Upper lobe of right lung (tissue), 1 donor: ENCODE results near the gene UBXN2A. TPM values are rescaled to one million over a fixed set of nuclear protein-coding genes. Genes with fewer than 3 reads are reported as not detected.
"Not testable (repeated sequence)": the region's sequence is repeated elsewhere in the genome, so short reads cannot be mapped to it uniquely, and the experiment has no call there.

Experiments
- ATAC-seq: fragments of 200-7000 bp; cut with Tn5 transposase; one replicate; pipeline ENCODE4 v1.9.1; 2020; ENCODE audit warnings: mild to moderate bottlenecking, moderate library complexity
- DNase-seq: peaks from one replicate; pipeline ENCODE4 v3.0.0-alpha.2; 2020
- H3K27ac ChIP-seq: fragments of 200-600 bp; one replicate; pipeline ENCODE4 v1.8.0; 2022
- H3K27me3 ChIP-seq: fragments of 200-600 bp; one replicate; pipeline ENCODE4 v1.8.0; 2022; ENCODE audit warnings: mild to moderate bottlenecking
- H3K36me3 ChIP-seq: fragments of 200-600 bp; one replicate; pipeline ENCODE4 v1.8.0; 2022
- H3K4me1 ChIP-seq: fragments of 200-600 bp; one replicate; pipeline ENCODE4 v1.8.0; 2022
- H3K4me3 ChIP-seq: fragments of 200-600 bp; one replicate; pipeline ENCODE4 v1.8.0; 2022; ENCODE audit warnings: mild to moderate bottlenecking
- H3K9me3 ChIP-seq: fragments of 200-600 bp; one replicate; pipeline ENCODE4 v1.8.0; 2022
- intact Hi-C: fragments of 100-400 bp; cut with DNase I; formaldehyde crosslinking; loops from one replicate; pipeline ENCODE4 v1.11.0; 2022
- total RNA-seq: library from RNA; stranded (reverse); fragmentation: NEBNext Ultra II Directional; extraction: Animal tissue kit (Norgen Biotek cat#: 25700); gene quantifications from one replicate; pipeline ENCODE4 v1.2.1, GENCODE V29; 2021
- TF ChIP-seq, protein P1 (sequence below): fragments of 200-600 bp; IDR thresholded peaks from one replicate; pipeline ENCODE4 v1.8.0; 2022; ENCODE audit warnings: antibody characterized with exemption
- donor health status: DM: no; HTN: yes; CAD: no; lungs with severe emphysema.

The UBXN2A gene
- total RNA-seq, 1 donor from 2014 or later = 12.7 TPM

DNA sequence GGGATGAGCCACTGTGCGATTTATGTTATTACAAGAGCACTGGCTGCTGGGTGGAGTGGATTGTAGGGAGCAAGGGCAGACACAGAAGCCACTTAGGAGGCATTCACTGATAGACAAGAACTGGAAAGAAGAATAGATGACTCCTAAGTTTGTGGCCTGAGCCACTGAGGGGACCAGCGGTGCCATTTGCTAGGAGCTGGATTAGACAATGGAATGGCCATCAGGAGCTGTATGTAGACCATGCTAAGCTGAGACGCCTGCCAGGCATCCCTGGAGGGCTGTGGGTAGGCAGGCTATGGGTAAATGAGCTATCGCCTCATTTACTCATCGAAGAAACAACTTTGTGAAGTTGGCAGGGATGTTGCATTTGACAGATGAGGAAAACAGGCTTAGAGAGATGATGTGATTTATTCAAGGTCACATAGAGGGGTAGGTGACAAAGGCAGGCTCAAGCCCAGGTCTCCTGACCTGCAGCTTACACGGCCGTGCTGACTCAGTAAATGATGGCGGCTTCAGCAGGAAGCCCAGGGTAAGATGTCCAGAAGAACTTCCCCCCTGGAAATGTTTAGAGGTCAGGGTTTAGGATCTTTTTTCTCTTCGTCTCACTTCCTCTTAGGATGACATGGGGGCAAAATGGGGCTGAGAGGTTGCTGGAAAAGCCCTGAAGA, 72.4 kb downstream of the UBXN2A start:
- Histone ChIP-seq H3K27me3 (peaks cover 27% of the 10 kb centered on the region), H3K36me3 (no peaks in the 10 kb centered on the region), H3K9me3 (no peaks in the 10 kb centered on the region), H3K27ac (no peak overlapping the region), H3K4me3 (no peak overlapping the region), H3K4me1 (peaks cover 12% of the 10 kb centered on the region)
- ATAC-seq (no peak), DNase-seq (no peak)
- TF ChIP-seq, protein P1, sequence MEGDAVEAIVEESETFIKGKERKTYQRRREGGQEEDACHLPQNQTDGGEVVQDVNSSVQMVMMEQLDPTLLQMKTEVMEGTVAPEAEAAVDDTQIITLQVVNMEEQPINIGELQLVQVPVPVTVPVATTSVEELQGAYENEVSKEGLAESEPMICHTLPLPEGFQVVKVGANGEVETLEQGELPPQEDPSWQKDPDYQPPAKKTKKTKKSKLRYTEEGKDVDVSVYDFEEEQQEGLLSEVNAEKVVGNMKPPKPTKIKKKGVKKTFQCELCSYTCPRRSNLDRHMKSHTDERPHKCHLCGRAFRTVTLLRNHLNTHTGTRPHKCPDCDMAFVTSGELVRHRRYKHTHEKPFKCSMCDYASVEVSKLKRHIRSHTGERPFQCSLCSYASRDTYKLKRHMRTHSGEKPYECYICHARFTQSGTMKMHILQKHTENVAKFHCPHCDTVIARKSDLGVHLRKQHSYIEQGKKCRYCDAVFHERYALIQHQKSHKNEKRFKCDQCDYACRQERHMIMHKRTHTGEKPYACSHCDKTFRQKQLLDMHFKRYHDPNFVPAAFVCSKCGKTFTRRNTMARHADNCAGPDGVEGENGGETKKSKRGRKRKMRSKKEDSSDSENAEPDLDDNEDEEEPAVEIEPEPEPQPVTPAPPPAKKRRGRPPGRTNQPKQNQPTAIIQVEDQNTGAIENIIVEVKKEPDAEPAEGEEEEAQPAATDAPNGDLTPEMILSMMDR = no peak
- intact Hi-C loops = no loop called here

DNA sequence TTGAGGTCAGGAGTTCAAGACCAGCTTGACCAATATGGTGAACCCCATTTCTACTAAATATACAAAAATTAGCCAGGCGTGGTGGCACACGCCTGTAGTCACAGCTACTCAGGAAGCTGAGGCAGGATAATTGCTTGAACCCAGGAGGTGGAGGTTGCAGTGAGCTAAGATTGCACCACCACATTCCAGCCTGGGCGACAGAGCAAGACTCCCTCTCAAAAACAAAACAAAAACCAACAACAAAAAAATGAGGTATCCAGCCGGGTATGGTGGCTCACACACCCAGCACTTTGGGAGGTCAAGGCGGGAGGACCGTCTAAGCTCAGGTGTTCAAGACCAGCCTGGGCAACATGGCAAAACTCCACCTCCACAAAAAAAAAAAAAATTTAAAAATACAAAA, 74.6 kb downstream of the UBXN2A start:
- H3K27ac ChIP-seq, H3K4me3 ChIP-seq, H3K36me3 ChIP-seq, H3K9me3 ChIP-seq, H3K4me1 ChIP-seq, DNase-seq, ATAC-seq, intact Hi-C loops: not testable (repeated sequence)
- H3K27me3 ChIP-seq = peaks cover 15% of the 10 kb centered on the region

DNA sequence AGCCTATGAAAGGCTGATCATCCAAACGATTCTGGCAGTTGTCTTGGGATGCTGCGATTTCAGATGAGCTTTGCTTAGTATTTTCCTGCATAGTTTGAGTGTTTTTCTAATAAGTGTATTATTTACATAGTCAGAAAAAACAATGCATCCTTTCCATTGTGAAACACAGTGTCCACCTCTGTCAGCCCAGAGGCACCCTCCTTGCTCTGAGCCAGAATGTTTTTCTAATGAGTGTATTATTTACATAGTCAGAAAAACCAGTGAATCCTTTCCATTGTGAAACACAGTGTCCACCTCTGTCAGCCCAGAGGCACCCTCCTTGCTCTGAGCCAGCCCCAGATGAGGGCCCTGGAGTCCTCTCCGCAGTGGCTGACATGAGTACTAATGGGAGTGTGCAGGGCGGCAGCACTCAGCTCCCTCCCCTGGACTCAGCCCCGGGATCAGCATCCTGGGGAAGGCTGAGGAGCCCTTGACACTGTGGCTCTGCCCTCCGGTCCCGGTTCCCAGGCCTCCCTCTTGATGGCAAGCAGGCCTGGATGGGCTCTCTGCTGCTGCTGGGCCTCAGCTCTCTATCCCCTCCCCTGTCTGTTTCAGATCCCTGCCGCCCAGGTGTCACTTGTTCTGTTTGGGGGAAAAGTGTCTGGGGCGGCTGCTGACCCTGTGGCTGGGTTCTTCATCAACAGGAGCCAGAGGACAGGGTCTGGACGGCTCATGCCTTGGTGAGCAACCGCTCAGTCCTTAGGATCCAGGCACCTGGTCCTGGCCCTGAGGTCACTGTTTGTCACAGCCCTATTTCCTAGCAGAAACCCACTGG, 75.5 kb downstream of the UBXN2A start:
- Histone ChIP-seq H3K9me3 (no peaks in the 10 kb centered on the region), H3K27me3 (peaks cover 7% of the 10 kb centered on the region), H3K4me3 (no peak overlapping the region), H3K36me3 (no peaks in the 10 kb centered on the region), H3K27ac (no peak overlapping the region), H3K4me1 (no peaks in the 10 kb centered on the region)
- peak; percentile 33 for ATAC-seq
- DNase-seq = no peak
- TF ChIP-seq, protein P1 = no peak
- intact Hi-C loops = no loop called here

DNA sequence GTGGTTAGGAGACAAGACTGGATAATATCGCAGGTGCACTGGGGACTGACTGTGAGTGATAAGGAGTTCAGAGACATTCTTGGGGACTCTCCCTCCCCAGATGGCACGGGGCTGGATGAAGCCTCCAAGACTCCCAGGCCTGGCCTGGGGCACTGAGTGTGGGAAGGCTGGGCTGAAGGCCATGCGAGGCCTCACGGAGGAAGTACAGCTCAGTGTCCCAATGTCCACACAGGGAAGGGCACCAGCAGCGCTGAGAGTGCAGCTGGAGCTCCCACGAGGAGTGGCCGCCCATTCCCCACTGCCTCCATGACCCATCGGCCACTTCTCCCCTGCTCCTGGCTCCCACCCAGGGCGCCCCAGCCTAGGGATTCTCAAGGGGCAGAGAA, 76.1 kb downstream of the UBXN2A start:
- no peak for DNase-seq

DNA sequence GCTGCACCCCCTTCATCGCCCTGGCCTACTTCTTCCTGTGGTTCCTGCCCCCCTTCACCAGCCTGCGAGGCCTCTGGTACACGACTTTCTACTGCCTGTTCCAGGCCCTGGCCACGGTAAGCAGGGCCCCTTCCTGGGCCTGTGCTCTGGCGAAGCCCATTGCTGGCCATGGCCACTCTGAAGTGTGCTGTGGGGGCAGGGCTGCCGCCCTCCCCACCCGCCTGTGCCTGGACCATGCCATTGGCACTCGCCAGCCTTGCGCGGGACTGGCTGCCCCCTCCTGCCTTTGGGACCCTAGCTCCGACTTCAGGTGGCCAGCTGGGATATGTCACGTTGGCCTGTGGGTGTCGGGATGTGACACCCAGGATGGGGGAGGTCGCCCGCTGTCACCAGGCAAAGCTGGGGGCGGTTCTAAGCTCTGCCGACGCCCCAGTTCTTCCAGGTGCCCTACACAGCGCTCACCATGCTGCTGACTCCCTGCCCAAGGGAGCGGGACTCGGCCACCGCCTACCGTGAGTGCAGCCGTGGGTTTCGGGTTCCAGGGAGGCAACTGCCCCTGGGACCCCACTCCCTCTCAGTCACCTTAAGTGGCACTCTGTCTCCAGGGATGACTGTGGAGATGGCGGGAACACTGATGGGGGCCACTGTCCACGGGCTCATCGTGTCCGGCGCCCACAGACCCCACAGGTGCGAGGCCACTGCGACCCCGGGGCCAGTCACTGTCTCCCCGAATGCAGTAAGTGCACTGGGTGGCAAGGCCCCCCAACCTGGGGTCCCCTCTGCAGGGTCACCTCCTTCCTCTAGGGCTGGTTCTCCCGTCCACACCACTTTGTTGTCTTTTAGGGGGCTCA, 76.8 kb downstream of the UBXN2A start:
- no peaks in the 10 kb centered on the region for H3K27me3 ChIP-seq
- ATAC-seq (no peak), DNase-seq (no peak)
- no peaks in the 10 kb centered on the region for H3K36me3 ChIP-seq
- no peaks in the 10 kb centered on the region for H3K9me3 ChIP-seq
- H3K27ac ChIP-seq = no peak overlapping the region
- intact Hi-C loops = no loop called here
- no peaks in the 10 kb centered on the region for H3K4me1 ChIP-seq
- TF ChIP-seq, protein P1 = no peak
- H3K4me3 ChIP-seq = no peak overlapping the region

More for the DNA sequence above, 76.1 kb downstream of the UBXN2A start:
- Histone ChIP-seq H3K36me3 (no peaks in the 10 kb centered on the region), H3K9me3 (no peaks in the 10 kb centered on the region), H3K4me3 (no peak overlapping the region), H3K4me1 (no peaks in the 10 kb centered on the region), H3K27ac (no peak overlapping the region), H3K27me3 (peaks cover under 1% of the 10 kb centered on the region)
- intact Hi-C loops = no loop called here
- TF ChIP-seq, protein P1 = no peak
- ATAC-seq = peak; percentile 19
